ENCODE measurements around the gene FOSB. TPM values are rescaled to one million over a fixed set of nuclear protein-coding genes. Genes with fewer than 3 reads are reported as not detected.
A peak's percentile ranks its signal among the peaks of the same experiment; 100 is the strongest.

FOSB gene
- total and polyA plus RNA-seq, 9 of the 15 experiments (the other 6 are each of a cell fraction or from before 2014, with no cell fraction given) = 0.11 to 2.7 (median 0.73) TPM

DNA sequence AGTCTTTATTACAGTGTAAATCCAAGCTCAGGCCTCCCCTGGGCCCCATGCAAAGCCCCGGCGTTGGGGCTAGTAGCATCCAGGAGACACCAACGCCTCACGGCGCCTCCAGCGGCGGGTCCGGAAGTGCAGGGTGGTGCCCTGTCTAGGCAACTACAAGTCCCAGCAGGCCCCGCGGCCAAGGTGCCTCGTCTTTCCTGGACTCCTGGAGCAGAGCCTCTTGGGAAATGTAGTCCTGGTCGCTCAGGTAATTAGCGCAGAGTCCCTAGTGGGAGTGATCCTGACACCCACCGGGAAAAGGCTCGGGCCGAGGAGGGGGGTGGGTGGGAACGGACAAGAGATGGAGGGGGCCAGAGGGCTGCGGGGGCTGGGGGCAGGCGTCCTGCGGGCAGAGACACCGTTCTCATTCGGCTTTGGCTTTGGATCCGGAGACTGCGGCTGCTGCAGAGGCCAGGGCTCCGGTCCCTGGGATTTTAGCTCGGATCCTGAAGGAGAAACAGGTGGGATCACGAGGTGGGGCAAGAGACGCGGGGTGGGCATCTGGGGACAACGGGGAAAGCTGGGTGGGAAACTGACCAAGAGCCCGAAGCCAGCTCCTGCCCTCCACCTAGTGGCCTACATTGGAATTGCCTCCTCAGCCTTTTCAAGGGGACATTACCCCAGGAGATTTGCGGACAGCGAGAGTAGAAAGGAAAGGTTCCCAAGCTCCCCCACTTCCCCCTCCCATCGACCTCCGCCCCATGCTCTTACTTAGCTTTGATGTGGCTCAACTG lies 17.7 kb downstream of the FOSB start (continued):
- TF ChIP-seq SRSF3 (IDR thresholded peaks at IDR 0.05; ENCODE audit: insufficient read depth, low read length) (no peak), PREB (CRISPR knock-in tag; IDR thresholded peaks at IDR 0.05) (no peak), ZNF316 (IDR thresholded peaks at IDR 0.05) (peak; percentile 95), NR2C2 (CRISPR knock-in tag; IDR thresholded peaks at IDR 0.05) (no peak), NR2C2 (tag; IDR thresholded peaks at IDR 0.05) (peak; percentile 34; the same call in 1 of the 2 replicates), ZNF444 (CRISPR knock-in tag; IDR thresholded peaks at IDR 0.05) (no peak), NR4A1 (CRISPR knock-in tag; IDR thresholded peaks at IDR 0.05) (no peak), NR4A1 (tag; IDR thresholded peaks at IDR 0.05) (no peak), ZBTB9 (CRISPR knock-in tag; IDR thresholded peaks at IDR 0.05) (no peak), CHD2 (IDR thresholded peaks at IDR 0.05; ENCODE audit: low read depth, low read length) (peak; percentile 18; the same call in 1 of the 2 replicates), MAFG (tag; conservative IDR thresholded peaks at IDR 0.05) (peak; percentile 56), SMC3 (conservative IDR thresholded peaks at IDR 0.05; ENCODE audit: insufficient read depth, low read depth, low read length) (peak; percentile 71), TFE3 (CRISPR knock-in tag; IDR thresholded peaks at IDR 0.05) (no peak), ZNF134 (CRISPR knock-in tag; conservative IDR thresholded peaks at IDR 0.05) (no peak), KDM4B (IDR thresholded peaks at IDR 0.05; ENCODE audit: borderline replicate concordance in 2 of 2, low read depth in 1 of 2) (0 out of 4 replicates have a peak, but pooled peaks of 1 of the 2 experiments have one; percentile 61), DACH1 (IDR thresholded peaks at IDR 0.05; ENCODE audit: partially characterized antibody) (no peak), KDM5B (IDR thresholded peaks at IDR 0.05; ENCODE audit: insufficient replicate concordance, low read depth, low read length) (no peak), PYGO2 (tag; IDR thresholded peaks at IDR 0.05) (no peak), NR1H2 (CRISPR knock-in tag; IDR thresholded peaks at IDR 0.05) (no peak), HCFC1 (IDR thresholded peaks at IDR 0.05; ENCODE audit: low read depth, low read length) (peak; percentile 99)
- TF ChIP-seq, protein P1, sequence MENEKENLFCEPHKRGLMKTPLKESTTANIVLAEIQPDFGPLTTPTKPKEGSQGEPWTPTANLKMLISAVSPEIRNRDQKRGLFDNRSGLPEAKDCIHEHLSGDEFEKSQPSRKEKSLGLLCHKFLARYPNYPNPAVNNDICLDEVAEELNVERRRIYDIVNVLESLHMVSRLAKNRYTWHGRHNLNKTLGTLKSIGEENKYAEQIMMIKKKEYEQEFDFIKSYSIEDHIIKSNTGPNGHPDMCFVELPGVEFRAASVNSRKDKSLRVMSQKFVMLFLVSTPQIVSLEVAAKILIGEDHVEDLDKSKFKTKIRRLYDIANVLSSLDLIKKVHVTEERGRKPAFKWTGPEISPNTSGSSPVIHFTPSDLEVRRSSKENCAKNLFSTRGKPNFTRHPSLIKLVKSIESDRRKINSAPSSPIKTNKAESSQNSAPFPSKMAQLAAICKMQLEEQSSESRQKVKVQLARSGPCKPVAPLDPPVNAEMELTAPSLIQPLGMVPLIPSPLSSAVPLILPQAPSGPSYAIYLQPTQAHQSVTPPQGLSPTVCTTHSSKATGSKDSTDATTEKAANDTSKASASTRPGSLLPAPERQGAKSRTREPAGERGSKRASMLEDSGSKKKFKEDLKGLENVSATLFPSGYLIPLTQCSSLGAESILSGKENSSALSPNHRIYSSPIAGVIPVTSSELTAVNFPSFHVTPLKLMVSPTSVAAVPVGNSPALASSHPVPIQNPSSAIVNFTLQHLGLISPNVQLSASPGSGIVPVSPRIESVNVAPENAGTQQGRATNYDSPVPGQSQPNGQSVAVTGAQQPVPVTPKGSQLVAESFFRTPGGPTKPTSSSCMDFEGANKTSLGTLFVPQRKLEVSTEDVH (IDR thresholded peaks at IDR 0.05; ENCODE audit: low read depth, partially characterized antibody) = no peak
